HepG2 (cell line): Measurements from ENCODE around the gene PYCR2. TPM values are rescaled to one million over a fixed set of nuclear protein-coding genes. Genes with fewer than 3 reads are reported as not detected.

Experiments
- ARNT2 ChIP-seq: sonication (generic); formaldehyde crosslinking; IDR thresholded peaks from 2 replicates; pipeline ENCODE4 v1.8.0; 2022; ENCODE audit warnings: mild to moderate bottlenecking, low read depth, missing genetic modification reagents, moderate library complexity
- ATF1 ChIP-seq: IDR thresholded peaks from 2 replicates; pipeline ENCODE4 v1.6.1; 2016; ENCODE audit warnings: mild to moderate bottlenecking, control low read depth
- FOXK1 ChIP-seq: sonication (generic); formaldehyde crosslinking; IDR thresholded peaks from 2 replicates; pipeline ENCODE4 v1.4.0; 2020; ENCODE audit warnings: low read depth, missing genetic modification reagents, borderline replicate concordance
- FOXP1 ChIP-seq, 2 experiments: fragments of 450-650 bp in 1 of 2; IDR thresholded peaks; 2 replicates each; pipeline ENCODE4 v1.6.1; 2017 to 2018; ENCODE audit warnings: antibody characterized with exemption in 1 of 2
- KLF11 ChIP-seq: IDR thresholded peaks from 2 replicates; pipeline ENCODE4 v1.6.1; 2016; ENCODE audit warnings: missing compliant biosample characterization
- MIER2 ChIP-seq: IDR thresholded peaks from 2 replicates; pipeline ENCODE4 v1.6.1; 2016; ENCODE audit warnings: missing biosample characterization, missing genetic modification reagents
- SP4 ChIP-seq: sonication (generic); formaldehyde crosslinking; IDR thresholded peaks from 2 replicates; pipeline ENCODE4 v1.8.1; 2023; ENCODE audit warnings: mild to moderate bottlenecking, missing genetic modification reagents
- STAT5B ChIP-seq: sonication (generic); formaldehyde crosslinking; IDR thresholded peaks from 2 replicates; pipeline ENCODE4 v1.4.0; 2020; ENCODE audit warnings: missing genetic modification reagents
- ZBTB7B ChIP-seq: sonication (generic); formaldehyde crosslinking; IDR thresholded peaks from 2 replicates; pipeline ENCODE4 v1.4.0; 2020; ENCODE audit warnings: missing genetic modification reagents
- ZNF136 ChIP-seq: sonication (generic); formaldehyde crosslinking; IDR thresholded peaks from 2 replicates; pipeline ENCODE4 v1.8.1; 2022; ENCODE audit warnings: low read depth, mild to moderate bottlenecking, moderate library complexity, missing genetic modification reagents
- ZNF432 ChIP-seq: sonication (generic); formaldehyde crosslinking; IDR thresholded peaks from 2 replicates; pipeline ENCODE4 v1.5.0; 2020; ENCODE audit warnings: missing genetic modification reagents, mild to moderate bottlenecking, borderline replicate concordance
- ZNF773 ChIP-seq: sonication (generic); formaldehyde crosslinking; IDR thresholded peaks from 2 replicates; pipeline ENCODE4 v1.4.0; 2020; ENCODE audit warnings: missing genetic modification reagents, borderline replicate concordance
- ZNF816 ChIP-seq: sonication (generic); formaldehyde crosslinking; IDR thresholded peaks from 2 replicates; pipeline ENCODE4 v1.8.0; 2022; ENCODE audit warnings: missing genetic modification reagents, mild to moderate bottlenecking, borderline replicate concordance
- ZNF891 ChIP-seq: sonication (generic); formaldehyde crosslinking; IDR thresholded peaks from 2 replicates; pipeline ENCODE4 v1.5.0; 2020; ENCODE audit warnings: mild to moderate bottlenecking, missing genetic modification reagents
- polyA plus RNA-seq, 8 experiments: library from polyadenylated mRNA; depleted of rRNA in 3 of 8; stranded (reverse) in 7 of 8; unstranded in 1 of 8; fragments of >200 nt; fragmentation: Illumina TruSeq in 4 of 8; extraction: Trizol in 4 of 8; gene quantifications; 2 replicates each; pipeline versions ENCODE4 v1.2.1 to v1.2.3, GENCODE V29; 2011 to 2016; ENCODE audit warnings: low read depth in 4 of 8, missing spikeins in 1 of 8, mixed read lengths in 1 of 8; ENCODE audit not compliant: insufficient read depth in 1 of 8
- total RNA-seq, 5 experiments: library from RNA; depleted of rRNA; stranded (reverse); fragments of >200 nt; fragmentation: Illumina TruSeq; extraction: Trizol; gene quantifications; 2 replicates each; pipeline ENCODE4 v1.2.3, GENCODE V29; 2016; ENCODE audit warnings: low read depth in 1 of 5
- TF ChIP-seq, protein P1 (sequence below): sonication (generic); formaldehyde crosslinking; IDR thresholded peaks from 2 replicates; pipeline ENCODE4 v1.4.0; 2020; ENCODE audit warnings: missing genetic modification reagents
- TF ChIP-seq, protein P2 (sequence below): sonication (generic); formaldehyde crosslinking; conservative IDR thresholded peaks from 2 replicates; pipeline ENCODE4 v1.8.0; 2022; ENCODE audit warnings: mild to moderate bottlenecking, moderate library complexity, missing genetic modification reagents
- TF ChIP-seq, protein P3 (sequence below): IDR thresholded peaks from 2 replicates; pipeline ENCODE4 v1.6.1; 2016; ENCODE audit warnings: low read depth, borderline replicate concordance
- TF ChIP-seq, protein P4 (sequence below): sonication (generic); formaldehyde crosslinking; IDR thresholded peaks from 2 replicates; pipeline ENCODE4 v1.4.0; 2020; ENCODE audit warnings: missing genetic modification reagents
- TF ChIP-seq, protein P5 (sequence below): sonication (generic); formaldehyde crosslinking; IDR thresholded peaks from 2 replicates; pipeline ENCODE4 v1.5.0; 2020; ENCODE audit warnings: mild to moderate bottlenecking, missing genetic modification reagents
- TF ChIP-seq, protein P6 (sequence below): fragments of 450-650 bp; IDR thresholded peaks from 2 replicates; pipeline ENCODE4 v1.6.1; 2017; ENCODE audit warnings: mild to moderate bottlenecking

Gene PYCR2
- total and polyA plus RNA-seq, 2 of the 13 experiments (the other 11 are each of a cell fraction or from before 2014, with no cell fraction given), result 47.2 to 47.8 TPM

DNA sequence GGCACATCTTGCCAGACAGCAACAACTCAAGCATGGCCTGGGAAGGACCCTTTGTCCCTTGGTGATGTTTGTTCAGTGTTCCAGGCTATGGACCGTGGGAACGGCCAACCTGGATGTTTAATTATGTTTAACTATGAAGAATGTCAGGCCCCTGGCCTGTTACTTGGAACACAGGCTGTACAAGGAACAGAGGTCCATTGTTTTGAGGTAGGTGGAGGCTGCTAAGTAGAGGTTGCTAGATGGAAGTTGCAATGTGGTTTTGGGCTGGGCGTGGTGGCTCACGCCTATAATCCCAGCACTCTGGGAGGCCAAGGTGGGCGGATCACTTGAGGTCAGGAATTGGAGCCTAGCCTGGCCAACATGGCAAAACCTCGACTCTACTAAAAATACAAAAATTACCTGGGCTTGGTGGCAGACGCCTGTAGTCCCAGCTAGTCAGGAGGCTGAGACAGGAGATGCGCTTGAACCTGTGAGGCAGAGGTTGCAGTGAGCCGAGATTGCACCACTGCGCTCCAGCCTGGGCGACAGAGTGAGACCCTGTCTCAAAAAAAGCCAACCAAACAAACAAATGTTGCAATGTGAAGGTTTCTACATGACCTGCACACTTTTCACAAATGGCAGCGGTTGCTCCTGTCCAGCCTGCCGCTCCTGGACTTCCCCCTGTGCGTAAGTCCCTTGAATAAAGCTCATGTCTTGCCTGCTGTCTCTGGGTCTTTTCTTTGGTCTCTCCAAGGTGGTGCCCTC is 32.6 kb downstream of the PYCR2 start (continued):
- TF ChIP-seq, protein P1, sequence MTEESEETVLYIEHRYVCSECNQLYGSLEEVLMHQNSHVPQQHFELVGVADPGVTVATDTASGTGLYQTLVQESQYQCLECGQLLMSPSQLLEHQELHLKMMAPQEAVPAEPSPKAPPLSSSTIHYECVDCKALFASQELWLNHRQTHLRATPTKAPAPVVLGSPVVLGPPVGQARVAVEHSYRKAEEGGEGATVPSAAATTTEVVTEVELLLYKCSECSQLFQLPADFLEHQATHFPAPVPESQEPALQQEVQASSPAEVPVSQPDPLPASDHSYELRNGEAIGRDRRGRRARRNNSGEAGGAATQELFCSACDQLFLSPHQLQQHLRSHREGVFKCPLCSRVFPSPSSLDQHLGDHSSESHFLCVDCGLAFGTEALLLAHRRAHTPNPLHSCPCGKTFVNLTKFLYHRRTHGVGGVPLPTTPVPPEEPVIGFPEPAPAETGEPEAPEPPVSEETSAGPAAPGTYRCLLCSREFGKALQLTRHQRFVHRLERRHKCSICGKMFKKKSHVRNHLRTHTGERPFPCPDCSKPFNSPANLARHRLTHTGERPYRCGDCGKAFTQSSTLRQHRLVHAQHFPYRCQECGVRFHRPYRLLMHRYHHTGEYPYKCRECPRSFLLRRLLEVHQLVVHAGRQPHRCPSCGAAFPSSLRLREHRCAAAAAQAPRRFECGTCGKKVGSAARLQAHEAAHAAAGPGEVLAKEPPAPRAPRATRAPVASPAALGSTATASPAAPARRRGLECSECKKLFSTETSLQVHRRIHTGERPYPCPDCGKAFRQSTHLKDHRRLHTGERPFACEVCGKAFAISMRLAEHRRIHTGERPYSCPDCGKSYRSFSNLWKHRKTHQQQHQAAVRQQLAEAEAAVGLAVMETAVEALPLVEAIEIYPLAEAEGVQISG (CRISPR knock-in tag), result no peak
- 0 out of 2 replicates have a peak, but pooled peaks have one; percentile 63 for TF ChIP-seq ZNF136 (CRISPR knock-in tag)
- TF ChIP-seq MIER2 (CRISPR knock-in tag), result no peak
- TF ChIP-seq ZBTB7B (CRISPR knock-in tag), result no peak
- TF ChIP-seq, protein P2, sequence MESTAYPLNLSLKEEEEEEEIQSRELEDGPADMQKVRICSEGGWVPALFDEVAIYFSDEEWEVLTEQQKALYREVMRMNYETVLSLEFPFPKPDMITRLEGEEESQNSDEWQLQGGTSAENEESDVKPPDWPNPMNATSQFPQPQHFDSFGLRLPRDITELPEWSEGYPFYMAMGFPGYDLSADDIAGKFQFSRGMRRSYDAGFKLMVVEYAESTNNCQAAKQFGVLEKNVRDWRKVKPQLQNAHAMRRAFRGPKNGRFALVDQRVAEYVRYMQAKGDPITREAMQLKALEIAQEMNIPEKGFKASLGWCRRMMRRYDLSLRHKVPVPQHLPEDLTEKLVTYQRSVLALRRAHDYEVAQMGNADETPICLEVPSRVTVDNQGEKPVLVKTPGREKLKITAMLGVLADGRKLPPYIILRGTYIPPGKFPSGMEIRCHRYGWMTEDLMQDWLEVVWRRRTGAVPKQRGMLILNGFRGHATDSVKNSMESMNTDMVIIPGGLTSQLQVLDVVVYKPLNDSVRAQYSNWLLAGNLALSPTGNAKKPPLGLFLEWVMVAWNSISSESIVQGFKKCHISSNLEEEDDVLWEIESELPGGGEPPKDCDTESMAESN (CRISPR knock-in tag), result 0 out of 2 replicates have a peak, but pooled peaks have one; percentile 38
- TF ChIP-seq STAT5B, result no peak
- no peak for TF ChIP-seq FOXP1 (IDR thresholded peaks at IDR 0.05)
- peak; percentile 67 for TF ChIP-seq FOXP1 (CRISPR knock-in tag; IDR thresholded peaks at IDR 0.05)
- TF ChIP-seq, protein P3, sequence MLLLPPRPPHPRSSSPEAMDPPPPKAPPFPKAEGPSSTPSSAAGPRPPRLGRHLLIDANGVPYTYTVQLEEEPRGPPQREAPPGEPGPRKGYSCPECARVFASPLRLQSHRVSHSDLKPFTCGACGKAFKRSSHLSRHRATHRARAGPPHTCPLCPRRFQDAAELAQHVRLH, result no peak
- no peak for TF ChIP-seq SP4 (CRISPR knock-in tag)
- no peak for TF ChIP-seq ATF1 (CRISPR knock-in tag)
- TF ChIP-seq, protein P4, sequence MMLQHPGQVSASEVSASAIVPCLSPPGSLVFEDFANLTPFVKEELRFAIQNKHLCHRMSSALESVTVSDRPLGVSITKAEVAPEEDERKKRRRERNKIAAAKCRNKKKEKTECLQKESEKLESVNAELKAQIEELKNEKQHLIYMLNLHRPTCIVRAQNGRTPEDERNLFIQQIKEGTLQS (CRISPR knock-in tag), result no peak
- no peak for TF ChIP-seq ZNF816 (CRISPR knock-in tag)
- TF ChIP-seq, protein P5, sequence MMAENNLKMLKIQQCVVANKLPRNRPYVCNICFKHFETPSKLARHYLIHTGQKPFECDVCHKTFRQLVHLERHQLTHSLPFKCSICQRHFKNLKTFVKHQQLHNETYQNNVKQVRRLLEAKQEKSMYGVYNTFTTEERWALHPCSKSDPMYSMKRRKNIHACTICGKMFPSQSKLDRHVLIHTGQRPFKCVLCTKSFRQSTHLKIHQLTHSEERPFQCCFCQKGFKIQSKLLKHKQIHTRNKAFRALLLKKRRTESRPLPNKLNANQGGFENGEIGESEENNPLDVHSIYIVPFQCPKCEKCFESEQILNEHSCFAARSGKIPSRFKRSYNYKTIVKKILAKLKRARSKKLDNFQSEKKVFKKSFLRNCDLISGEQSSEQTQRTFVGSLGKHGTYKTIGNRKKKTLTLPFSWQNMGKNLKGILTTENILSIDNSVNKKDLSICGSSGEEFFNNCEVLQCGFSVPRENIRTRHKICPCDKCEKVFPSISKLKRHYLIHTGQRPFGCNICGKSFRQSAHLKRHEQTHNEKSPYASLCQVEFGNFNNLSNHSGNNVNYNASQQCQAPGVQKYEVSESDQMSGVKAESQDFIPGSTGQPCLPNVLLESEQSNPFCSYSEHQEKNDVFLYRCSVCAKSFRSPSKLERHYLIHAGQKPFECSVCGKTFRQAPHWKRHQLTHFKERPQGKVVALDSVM (CRISPR knock-in tag), result peak; percentile 85
- TF ChIP-seq FOXK1 (CRISPR knock-in tag), result no peak
- no peak for TF ChIP-seq ZNF891 (CRISPR knock-in tag)
- TF ChIP-seq ZNF773, result no peak
- TF ChIP-seq ZNF432 (CRISPR knock-in tag), result no peak
- no peak for TF ChIP-seq KLF11 (CRISPR knock-in tag)
- TF ChIP-seq, protein P6, sequence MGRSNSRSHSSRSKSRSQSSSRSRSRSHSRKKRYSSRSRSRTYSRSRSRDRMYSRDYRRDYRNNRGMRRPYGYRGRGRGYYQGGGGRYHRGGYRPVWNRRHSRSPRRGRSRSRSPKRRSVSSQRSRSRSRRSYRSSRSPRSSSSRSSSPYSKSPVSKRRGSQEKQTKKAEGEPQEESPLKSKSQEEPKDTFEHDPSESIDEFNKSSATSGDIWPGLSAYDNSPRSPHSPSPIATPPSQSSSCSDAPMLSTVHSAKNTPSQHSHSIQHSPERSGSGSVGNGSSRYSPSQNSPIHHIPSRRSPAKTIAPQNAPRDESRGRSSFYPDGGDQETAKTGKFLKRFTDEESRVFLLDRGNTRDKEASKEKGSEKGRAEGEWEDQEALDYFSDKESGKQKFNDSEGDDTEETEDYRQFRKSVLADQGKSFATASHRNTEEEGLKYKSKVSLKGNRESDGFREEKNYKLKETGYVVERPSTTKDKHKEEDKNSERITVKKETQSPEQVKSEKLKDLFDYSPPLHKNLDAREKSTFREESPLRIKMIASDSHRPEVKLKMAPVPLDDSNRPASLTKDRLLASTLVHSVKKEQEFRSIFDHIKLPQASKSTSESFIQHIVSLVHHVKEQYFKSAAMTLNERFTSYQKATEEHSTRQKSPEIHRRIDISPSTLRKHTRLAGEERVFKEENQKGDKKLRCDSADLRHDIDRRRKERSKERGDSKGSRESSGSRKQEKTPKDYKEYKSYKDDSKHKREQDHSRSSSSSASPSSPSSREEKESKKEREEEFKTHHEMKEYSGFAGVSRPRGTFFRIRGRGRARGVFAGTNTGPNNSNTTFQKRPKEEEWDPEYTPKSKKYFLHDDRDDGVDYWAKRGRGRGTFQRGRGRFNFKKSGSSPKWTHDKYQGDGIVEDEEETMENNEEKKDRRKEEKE, result no peak
- no peak for TF ChIP-seq ARNT2 (CRISPR knock-in tag)
